HG02623 (cell line): ENCODE data around the gene BIN1.

Experiments
- ATAC-seq: cut with Tn5 transposase; IDR thresholded peaks from one replicate; pipeline ENCODE4 v1.9.1; 2021; ENCODE audit warnings: moderate library complexity; ENCODE audit not compliant: unreplicated experiment

BIN1 gene, protein sequence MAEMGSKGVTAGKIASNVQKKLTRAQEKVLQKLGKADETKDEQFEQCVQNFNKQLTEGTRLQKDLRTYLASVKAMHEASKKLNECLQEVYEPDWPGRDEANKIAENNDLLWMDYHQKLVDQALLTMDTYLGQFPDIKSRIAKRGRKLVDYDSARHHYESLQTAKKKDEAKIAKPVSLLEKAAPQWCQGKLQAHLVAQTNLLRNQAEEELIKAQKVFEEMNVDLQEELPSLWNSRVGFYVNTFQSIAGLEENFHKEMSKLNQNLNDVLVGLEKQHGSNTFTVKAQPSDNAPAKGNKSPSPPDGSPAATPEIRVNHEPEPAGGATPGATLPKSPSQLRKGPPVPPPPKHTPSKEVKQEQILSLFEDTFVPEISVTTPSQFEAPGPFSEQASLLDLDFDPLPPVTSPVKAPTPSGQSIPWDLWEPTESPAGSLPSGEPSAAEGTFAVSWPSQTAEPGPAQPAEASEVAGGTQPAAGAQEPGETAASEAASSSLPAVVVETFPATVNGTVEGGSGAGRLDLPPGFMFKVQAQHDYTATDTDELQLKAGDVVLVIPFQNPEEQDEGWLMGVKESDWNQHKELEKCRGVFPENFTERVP

DNA sequence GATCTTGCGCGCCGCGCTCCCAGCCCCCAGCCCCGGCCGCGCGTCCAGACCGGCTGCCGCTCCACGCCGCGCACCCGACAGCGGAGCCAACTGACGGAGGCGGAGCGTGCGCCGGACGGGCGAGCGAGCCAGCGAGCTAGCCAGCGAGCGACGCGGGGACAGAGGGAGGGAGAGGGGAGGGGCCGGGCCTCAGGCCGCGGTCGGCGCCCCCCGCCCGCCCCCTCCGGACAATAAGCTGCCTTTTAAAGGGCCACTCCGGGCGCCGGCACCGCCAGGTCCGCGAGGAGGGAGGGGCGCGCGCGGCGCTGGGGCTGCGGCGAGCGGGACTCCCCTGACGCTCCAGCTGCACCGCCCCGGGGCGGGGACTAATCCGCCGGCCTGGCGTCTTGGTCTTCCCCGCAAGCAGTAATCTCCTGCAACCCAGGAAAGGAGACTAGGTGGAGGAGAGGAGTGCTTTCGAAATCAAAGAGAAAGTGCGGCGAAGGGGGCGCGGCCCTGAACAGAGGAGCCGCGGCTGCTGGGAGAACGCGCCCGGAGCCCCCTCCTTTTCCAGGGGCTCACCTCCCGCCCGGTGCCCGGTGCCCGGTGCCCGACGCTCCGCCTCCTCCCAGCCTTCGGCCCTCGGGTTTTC lies at the start of gene BIN1:
Gene BIN1, minus strand, starts transcription at position 164 of the 631 bp plus-strand sequence. CDS start 211 bp downstream, outside the sequence.
- peak; percentile 85 for ATAC-seq

DNA sequence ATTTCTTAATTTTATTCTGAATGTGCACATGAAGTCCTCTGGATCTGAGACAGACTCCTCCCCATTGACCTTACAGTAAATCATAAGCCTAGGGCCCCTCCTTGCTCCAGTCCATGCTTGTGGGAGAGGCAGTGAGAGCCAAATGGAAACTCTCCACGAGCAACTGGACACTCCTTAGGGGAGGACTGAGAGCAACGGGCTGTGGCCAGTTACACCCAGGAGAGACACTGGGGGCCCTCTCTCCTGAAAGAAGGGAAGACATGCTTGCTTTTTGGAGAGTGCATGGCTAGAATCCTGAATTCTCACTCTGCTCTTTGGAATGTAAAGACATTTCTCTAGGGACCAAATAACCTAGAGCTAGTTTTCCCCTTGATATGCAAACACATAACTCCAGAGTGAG lies 49.0 kb upstream of the BIN1 start:
- ATAC-seq = no peak

DNA sequence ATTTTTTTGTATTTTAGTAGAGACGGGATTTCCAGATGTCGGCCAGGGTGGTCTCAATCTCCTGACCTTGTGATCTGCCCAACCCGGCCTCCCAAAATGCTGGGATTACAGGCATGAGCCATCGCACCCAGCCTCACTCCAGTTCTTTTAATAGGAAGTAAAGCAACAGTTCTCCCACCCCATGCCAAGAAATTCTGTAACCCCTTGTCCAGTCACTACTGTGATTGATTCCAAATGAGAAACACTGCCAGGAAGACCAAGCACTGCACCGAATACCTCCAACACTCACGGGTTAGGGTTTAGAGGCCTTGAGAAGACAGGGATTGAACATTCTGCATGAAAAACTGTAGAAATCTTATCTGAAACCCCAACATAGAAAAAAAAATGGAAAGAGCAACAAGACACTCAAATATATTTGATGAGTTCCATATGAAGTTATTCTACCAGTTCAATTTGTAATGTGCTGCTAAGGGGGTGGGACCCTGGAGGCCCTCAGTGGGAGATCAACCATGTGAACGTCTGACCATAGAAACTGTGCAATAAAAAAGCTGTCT lies 48.2 kb upstream of the BIN1 start:
- ATAC-seq = no peak

DNA sequence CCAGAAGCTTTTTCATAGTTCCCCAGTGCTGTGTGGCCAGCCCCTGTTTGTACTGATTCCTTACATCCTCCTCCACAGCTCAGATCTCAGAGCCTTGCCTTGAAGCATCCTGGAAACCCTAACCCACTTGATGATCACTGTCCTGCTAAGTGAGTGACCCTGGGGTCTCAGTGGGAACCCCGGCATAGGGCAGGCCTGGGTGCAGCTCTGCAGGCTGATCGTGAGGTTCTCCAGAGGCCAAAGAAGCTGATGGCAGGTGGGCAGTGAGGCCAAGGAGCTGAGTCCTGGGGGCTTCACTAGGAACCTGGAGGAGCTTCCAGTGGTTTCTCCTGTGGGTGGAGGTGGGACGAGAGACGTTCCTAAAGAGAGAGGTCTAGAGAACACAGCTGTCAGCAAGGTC lies 47.4 kb upstream of the BIN1 start:
- ATAC-seq = no peak

DNA sequence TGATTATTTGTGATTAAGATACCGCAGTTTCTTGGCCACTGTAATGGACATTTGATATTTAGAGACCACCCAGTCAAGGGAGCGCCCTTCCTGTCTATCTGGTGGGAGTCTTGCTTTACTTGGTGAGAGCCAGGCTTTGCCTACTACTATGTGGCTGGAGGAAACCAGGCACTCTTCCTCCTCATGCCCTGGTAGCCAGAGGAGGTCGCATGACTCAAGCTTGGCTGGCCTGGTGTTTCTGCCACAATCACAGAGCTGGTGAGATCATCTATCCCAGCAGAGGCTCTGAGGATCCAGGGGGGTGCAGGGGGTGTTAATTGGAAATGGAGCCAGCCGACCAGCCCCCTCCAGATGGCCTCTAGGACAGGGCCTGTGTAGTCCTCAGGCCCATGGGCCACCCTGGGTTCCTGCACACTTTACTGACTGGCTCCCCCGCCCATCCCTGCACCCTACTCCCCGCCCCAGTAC lies 46.8 kb upstream of the BIN1 start:
- ATAC-seq = no peak

DNA sequence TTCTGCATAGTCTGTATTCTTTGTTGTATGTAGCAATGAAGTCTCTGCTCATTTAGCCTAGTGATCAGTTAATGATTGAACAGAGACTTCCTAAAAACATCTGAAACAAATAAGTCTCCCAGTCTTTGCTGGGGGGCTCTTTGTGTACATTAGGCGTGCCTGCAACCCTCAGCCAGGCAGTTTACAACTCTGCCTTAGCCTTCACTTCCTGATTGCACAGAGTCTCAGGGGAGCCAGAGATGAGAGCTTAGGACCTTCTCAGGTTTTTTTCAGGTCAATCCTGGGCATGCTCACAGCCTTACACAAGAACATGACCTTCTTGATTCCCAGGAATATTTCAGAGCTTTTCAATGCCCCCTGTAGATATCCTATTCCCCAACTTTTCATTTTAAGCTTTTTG lies 44.0 kb upstream of the BIN1 start:
- ATAC-seq = no peak

DNA sequence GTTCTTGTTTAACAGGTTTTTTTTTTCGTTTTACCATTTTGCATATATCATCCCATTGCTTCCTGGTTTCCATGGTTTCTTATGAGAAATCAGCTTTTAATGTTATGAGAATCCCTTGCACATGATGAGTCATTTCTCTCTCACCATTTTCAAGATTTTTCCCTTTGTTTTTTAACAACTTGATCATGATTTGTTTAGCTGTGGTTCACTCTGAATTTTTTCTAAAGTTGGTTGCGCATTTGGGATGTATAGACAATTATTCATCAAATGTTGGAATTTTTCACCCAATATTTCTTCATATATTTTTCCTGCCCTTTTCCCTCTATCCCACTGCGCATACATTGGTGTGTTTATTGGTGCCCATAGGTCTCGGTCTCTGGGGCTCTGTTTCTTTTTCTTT lies 42.4 kb upstream of the BIN1 start:
- no peak for ATAC-seq

DNA sequence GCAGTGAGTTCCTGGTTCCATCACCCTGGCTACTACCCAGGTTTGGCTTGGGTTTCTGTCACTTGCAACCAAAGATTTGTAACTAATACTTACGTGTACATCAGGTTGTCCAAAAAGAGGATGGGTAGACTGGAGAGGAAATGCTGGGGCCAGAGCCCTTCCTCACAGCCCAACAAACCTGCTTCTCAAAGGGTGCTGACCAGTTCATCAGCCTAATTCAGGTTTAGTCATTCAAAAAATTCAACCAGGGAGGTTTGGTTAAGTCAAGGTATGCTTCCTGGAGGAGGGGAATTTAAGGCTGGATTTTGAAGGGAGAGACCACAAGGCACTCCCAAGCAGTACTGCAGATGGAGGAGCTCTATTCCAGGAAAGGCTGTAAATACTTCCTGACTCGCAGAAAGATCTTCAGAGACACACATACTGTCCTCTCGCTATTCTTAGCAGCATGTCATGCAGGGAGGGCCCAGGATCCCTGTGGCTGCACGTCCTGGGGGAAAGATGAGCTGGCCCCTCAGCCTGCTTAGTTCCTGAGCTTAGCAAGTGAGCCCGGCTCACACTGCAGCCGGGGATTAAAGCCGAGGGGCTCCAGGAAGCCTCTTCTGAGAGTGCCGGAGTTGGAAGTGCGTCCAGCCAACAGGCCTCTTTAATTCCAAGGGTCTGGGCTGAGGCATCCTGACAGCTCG lies 40.0 kb upstream of the BIN1 start:
- no peak for ATAC-seq

DNA sequence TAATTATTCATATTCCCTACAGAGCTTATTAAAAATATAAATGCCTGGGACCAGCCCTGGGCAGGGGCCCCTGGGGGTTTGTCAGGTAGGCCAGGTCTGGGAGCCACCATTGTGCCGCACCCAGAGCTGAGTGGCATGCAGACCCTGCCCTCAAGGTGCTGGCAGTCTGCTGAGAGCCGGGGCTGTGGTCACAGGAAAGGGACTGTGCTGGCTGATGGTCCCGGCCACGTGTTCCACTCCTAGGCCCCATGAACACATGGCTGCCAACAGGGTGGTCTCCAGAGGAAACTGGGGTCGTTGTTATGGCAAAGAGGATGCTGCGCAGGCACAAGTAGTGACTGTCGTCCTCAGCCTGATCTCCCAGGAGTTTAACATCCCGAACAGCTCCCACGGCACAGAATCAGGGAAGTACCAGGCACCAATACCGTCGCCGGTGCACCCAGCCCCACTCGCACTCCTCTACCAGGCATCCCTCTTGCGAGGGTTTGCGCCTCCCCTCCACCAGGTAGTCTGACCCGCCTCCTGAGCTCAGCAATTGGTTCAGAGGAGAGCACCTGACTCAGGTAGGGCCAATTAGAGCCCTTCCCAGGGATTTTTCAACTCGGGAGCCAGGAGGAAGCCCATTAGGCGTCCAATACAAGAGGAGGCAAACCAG lies 39.2 kb upstream of the BIN1 start:
- no peak for ATAC-seq

DNA sequence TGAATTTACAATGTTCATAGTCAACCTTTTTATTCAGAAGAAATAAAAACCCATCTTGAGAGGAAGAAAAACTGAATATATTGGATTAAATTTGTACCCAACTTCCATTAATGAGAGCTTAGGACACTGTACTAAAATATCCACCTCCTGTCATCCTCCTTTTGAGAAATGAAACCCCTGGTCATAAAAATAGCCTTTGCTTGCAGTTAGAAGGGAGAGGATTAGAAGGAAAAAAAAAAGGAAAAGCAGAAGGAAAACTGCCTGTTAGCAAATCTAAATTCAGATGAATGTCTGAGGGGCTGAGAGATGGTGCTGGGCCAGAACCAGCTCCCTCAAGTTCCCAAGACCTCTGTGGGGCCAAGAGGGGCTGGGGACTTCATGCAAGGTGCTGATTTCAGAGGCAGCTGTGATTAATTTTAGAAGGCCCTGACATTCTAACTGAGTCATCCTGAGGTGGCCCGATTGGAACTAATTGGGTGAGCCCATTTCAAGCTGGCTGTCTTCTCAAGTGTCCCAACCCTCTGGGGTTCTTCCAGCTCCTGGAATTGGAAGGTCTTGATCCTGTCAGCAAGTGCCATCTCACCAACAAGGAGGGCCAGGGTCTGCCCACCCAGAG lies 38.4 kb upstream of the BIN1 start:
- ATAC-seq = no peak

DNA sequence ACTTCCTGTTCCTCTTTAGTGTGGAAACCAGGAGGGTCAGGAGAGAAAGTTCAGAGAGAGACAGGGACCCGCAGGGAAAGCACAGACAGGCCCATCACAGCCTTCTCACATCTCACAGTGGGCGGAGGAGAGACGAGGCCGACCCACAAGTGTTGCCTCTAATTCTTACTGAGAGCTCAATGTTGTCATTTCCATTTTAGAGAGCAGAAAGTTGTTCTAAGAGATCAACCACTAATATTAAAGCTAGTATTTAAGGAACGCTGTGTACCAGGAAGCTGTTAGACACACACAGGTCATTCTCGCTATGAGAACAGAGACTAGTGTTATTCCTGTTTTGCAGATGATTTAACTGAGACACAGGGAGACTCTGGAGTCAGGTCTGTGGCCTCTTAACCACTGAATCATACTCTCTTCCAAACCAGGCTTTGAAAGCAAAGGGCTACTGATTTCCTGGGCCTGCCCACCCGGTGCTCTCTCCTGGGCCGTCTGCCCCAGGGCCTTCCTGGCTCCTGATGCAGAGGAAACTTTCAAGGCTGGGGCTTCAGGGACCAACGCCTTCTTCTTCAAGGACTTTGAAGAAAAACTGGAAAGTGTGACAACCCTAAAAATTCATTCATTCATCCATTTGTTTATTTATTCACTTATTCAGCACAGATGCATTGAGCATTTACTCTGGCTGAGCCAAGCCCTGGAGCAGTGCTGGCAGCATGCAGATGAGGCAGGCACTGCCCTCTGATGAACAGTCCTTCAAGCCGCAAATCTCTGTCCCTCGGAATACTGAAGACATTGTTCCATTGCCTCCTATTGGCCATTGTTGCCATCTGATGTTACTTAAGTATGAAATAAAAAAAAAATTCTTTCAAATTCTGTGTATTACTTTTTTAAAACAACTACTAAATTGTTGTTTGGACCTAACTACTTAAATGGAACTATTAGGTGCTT lies 37.2 kb upstream of the BIN1 start:
- no peak for ATAC-seq

DNA sequence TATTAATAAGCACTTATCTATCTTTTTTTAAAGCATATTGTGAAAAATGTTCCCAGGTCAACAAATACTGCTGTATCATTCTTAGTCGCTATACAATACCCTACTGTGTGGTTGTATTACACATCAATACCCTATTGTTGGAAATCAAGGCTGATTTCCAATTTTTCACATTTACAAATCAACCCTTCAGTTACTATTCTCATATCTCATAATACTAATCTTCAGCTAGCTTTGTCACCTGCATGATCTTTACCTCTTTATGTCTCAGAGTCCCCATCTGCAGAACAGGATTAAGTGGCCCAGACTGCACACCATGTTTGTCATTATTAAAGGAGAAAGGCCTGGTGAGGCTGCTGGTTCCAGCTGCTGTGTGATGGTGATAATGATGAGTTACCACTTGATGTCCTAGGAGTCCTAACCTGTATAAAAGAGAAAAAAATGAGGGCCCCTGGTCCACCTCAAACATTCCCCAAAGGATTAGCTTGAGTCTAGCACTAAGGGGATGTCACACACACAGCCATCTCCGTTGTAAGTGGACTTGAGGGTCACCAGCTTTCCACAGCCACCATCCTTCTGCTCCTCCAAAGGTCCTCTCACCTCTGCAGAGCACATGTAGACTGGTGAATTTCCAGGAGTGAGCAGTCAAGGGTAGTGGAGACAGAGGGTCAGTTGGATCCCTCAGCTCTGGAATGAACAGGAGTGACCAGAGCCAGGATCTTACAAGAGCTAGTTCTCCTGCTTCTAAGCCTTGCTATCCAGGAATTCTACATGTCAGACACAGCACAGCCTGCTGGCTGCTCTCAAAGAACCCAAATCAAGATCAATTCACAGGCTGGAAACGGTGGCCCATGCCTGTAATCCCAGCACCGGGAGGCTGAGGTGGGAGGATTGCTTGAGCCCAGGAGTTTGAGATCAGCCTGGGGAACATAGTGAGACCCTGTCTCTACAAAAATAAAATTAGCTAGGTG lies 36.0 kb upstream of the BIN1 start:
- ATAC-seq = no peak

DNA sequence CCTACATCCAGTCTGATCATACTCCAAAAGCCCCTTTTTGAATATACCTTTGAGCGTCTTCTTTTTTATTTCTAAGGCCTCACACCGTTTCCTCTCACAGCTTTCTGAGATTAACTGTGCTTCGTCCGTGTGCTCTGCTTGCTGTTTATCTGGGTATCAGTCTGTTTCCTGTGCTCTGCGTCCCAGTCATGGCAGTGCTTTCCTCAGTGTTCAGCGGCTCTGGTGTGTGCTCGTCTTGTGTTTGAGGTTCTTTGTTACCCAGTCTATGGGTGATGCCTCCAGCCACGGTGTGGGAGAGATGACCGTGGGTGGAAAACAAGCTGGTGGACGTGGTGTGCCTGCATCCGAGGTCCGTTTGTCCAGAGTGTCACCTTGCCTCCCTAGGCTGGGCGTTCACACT lies 33.6 kb upstream of the BIN1 start:
- no peak for ATAC-seq

DNA sequence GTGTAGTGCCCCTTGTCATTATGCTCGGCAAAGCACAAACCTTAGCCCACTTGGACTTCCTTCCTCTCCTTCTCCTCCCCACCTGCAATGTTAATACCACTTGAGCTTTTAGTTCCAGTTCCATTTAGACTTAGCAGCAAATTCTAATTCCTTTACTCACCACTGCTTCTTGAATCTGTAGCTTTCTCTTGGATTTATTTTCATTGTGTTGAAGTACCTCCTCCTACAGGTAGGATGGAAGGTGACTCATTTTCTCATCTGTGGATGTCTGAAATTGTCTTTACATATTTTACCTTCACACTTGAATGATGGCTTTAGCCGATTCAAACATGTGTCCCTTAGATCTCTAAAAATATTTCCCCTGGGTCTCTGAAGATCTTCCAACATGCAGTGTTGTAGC lies 32.8 kb upstream of the BIN1 start:
- no peak for ATAC-seq

DNA sequence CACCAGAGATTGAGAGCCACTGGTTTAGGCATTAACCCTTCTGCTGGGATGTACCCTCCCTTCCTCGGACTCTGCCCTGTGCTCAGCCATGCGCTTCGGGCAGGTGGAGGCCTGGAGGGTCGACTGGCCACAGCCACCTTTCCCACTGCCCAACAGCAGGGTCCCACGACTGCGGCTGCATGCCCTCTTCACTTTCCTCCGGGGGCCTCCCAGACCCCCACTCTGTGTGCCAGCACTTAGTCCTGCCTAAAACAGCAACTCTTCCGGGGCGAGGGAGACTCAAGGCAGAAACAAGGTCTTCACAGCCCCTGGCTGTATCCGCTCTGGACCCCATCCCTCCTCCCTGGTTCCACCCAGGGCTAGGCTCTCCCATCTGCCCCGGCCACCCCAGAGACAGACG lies 31.3 kb upstream of the BIN1 start:
- no peak for ATAC-seq

DNA sequence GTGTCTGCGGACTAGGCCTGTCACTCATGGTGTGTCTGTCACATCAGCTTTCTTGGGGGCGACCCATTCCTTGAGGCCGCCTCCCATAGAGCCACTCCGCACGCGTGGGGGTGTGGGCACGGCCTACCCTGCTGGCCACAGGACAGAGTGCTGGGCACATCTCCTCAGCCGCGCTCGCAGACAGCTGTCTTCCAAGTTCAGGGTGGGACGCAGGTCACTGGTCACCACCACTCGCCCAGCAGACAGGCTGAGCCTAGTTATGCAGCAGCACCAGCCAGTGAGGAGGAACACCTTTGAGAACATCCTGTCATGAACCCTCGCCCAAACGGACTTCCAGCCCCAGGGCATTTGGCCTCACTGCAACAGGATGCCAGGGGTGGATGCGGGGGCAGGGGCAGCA lies 30.8 kb upstream of the BIN1 start:
- no peak for ATAC-seq

DNA sequence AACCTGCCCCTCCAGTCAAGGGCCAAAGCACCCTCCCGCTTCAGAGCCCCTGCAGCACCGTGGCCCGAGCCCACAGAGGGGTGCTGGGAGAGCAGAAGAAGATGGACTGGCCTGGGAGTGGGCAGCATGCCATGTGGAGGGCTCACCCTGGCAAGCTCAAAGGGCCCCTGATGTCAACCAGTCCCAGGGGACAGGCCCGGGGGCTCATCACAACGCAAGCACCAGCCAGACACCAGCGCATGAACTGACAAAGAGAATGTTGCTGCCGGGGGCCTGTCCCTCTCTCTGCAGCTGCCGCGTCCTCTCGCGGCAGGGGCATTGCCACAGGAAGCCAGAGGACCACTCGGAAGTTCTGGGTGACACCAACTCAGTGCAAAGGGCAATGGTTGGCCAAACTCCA lies 30.3 kb upstream of the BIN1 start:
- ATAC-seq = no peak
